Astrocyte of the hippocampus (primary cell): ENCODE data around the gene ATG16L1.

ENCODE experiments used
- DNase-seq: peaks from one replicate; pipeline ENCODE4 v3.0.0; 2011; ENCODE audit warnings: low read depth, low spot score

The ATG16L1 gene

DNA sequence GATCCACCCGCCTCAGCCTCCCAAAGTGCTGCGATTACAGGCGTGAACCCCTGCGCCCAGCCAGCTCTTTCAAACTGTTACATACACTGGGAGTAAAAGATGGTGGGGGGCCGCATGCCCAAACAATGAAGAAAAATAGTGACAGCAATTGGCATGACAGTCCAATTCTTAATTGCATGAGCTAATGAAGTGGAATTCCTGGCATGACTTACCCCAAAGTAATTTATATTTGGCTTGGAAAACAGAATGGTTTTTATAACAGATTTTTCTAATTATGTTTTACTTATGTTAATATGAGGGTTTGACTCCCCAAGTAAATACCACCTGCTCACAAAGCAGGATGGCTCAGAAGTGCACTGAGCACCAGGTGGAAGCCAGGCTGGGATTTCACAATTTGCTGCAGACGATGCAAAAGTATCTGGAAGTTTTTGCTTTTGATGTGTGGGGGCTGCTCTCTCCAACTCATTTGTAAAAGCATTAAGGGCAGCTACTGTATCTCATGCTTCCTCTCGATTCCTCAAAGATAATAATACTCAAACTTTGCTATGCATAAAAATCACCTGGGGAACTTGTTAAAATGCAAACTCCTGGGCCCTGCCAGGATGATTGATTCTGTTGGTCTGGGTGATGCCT is 24.0 kb upstream of the ATG16L1 start:
- DNase-seq, result no peak

DNA sequence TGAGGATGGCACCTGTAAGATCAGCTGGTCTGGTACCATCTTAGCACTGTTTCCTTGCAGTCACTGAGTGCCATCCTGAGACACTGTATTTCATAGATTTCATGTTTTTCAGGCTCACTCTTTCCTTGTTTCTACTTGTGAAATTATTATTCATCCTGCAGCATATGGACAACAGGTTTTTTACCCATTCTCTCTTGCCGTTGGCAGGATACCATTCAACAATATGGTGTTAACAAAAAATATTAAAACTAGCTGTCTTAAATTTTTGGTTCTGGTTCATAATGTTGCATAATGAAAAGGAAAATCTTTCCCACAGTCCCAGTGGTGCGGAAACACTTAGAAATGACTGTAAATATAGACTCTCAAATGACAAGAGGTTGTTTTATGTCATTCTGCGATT is 23.1 kb upstream of the ATG16L1 start:
- DNase-seq, result no peak

DNA sequence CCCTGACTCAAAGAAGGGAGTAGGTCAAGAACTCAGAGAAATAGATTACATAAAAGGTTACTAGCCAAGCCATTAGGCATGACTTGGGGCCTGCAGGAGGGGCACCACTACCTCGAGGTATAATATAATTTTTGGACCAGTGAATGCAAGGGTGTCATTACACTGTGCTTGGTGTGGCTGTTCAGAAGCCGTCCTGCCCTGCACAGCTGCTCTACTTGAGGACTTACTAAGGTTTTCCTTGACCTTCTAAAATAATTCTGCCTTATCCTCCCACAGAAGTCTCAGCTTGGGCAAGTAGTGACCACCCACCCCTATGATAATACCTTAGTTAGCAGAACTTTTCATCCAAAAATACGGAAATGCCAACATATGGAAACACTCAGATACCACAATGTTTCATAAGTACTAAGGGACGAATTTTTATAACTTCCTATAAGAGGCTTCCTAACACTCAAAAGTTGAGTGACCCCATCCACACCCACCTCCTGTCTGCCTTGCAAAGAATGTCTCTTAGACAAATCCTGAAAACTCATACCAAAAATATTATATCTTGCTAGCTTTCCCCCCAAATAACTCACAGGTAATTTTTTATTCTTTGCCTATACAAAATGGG is 17.7 kb upstream of the ATG16L1 start:
- DNase-seq, result no peak

DNA sequence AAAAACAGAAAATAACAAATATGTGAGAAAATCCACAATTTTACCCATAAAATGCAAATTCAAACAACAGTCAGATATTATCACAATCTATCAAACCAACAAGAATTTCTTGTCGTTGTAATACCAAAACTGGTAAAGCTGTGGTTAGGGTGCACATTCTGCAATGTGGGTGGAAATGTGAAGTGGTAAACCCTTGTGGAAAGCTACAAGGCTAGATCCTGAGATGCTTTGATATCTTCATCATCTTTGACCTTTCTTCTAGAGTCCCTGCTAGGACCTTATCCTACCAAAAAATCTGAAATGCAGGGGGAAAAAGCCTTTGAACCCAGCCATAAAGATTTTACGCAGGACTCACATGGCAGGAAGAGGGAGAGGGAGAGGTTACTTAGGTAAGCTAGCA is 17.2 kb upstream of the ATG16L1 start:
- DNase-seq, result no peak

DNA sequence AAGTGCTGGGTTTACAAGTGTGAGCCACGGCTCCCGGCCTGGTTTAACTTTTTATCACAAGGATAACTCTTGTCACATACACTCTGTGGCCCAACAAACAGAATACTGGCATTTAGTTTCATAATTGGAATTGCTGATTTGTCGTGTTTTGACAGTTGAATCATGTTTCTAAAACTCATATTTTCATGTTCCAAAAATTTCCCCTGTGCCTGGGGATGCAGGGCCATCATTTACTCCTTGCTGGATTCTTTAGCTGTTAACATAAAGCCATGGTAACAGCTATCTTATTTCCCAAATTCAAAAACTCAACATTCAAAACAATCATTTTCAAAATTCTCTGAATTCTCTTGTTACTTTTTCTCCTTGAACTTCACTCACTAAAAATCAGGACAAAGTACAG is 16.5 kb upstream of the ATG16L1 start:
- DNase-seq, result no peak

DNA sequence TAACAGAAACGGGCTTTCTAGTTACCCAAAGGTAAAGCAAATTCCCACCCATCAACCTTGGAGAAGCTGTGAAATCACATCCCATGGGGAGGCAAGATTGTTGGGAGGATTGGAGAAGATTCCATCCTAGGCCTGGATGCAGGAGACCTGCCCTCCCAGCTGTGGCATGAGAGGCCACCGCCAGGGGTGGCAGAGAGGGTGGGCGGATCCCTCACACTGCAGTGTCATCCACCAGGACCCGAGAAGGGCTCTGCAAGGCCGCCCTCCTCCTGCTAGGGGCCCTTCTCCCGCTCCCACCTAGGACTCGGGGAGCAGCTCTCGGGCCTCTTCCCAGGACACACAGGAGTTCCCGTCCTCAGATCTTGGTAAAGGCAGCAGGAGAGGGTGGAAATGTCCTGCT is 15.5 kb upstream of the ATG16L1 start:
- no peak for DNase-seq

DNA sequence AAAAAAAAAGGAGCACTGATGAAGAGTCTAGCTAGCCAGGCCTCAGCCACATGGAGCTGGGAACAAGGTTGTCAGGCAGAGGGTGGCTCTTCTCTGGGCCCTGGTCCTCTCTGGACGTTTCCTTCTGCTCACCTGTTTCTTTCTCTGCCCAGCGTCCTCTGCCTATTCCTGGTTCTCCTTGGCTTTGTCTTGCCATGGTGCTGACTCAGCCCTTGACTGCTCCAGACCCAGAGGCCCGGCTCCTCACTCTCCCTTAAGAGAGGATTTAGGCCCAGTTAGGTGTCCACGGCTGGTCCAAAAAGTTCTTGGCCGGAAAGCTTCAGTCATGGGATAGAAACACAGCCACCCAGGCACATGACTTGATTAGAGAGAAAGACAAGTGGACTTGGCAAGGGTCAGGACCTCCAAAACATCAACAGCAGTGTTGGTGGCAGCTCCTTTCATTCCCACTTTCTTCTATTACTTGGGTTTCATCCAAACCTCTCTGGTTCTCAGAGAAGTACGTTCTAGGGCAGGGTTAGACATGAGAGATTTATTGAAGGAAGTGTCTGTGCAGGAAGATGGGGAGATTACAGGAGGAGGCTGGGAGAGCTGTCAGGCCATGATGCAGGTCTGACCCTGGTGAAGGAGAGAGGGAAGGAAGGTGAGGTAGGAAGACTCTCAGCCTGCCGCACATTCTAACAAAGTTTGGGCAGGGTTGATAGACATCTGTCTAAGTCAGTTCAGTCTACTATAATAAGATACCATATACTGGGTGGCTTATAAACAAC is 14.5 kb upstream of the ATG16L1 start:
- DNase-seq, result no peak

DNA sequence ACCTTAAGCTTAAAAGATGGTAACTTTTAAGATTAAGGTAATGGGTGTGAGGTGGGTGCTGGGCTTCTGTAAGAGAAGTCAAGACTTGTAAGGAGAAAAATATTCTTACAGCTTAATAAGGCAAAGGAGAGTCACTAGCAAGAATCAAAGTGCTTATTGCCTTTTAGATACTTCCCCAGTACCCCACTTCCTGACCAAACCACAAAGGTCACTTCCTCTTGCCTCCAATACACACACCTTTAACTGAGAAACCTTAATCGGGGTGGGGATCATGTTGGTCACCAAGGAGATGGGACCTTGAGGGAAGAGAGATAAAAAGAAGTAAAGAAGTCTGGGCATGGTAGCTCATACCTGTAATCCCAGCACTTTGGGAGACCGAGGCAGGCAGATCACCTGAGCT is 10.6 kb upstream of the ATG16L1 start:
- no peak for DNase-seq

DNA sequence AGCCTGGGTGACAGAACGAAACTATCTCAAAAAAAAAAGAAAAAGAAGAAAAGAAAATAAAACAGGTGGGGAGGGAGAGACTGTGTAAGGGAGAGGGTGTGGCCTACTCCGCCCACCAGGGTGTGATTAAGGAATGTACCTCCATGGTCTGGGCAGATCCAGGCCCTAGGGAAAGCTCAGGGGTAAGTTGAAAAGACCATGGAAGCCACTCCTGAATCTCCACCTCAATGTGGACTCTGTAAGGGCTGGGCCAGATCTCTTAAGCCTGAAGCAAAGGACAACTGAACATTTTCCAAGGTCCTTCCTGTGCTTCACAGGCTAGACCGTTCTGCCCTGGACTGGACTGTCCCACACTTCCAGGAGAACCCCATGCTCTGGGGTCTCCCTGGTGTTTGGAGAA is 9.7 kb upstream of the ATG16L1 start:
- DNase-seq, result no peak

DNA sequence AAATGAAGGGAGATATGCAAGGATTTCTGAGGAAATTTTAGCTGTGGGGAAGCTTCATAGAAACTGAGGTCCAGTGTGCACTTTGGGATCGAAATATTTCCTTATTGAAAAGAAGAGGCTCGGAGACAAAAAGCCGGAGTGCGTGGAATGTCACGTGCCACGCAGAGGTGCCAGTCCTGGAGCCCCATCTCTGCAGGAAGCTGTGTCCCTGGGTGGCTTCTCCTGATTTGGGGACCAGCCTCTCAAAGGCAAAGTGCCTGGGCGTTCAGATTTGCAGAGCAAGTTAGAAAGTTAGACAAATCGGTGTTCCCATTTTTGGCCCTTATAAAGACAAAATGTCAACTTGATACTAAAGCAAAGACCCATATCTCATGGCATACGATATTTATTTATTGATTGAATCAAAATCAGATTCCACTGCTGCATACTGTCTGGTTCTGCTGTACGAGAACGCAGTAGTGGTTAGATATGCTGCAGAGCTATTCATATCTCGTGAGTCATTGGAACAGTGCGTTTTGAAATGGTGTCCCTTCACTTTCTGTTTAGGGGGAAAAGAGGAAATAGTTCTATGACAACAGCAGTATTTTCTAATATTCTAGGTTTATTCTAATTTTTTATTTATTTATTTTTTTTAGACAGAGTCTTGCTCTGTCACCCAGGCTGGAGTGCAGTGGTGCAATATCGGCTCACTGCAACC is 9.1 kb upstream of the ATG16L1 start:
- no peak for DNase-seq

DNA sequence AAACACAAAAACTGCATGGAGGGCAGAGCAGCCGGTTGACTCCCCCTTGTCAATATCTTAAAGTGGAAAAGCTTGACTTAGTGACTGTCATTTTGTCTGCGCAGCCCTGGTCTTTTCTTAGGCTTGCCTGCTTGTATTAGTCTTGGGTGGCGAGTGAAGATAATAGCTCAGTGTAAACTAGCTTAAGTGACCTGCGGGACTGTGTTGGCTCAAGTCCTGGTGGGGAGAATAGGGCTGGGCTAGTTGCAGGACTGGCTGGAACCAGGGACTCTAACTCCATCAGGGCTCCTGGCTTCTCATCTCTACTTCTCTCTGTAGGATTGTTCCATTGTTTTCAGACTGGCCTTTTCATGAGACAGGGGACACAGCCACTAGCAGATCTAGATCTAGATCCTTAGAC is 8.1 kb upstream of the ATG16L1 start:
- no peak for DNase-seq

DNA sequence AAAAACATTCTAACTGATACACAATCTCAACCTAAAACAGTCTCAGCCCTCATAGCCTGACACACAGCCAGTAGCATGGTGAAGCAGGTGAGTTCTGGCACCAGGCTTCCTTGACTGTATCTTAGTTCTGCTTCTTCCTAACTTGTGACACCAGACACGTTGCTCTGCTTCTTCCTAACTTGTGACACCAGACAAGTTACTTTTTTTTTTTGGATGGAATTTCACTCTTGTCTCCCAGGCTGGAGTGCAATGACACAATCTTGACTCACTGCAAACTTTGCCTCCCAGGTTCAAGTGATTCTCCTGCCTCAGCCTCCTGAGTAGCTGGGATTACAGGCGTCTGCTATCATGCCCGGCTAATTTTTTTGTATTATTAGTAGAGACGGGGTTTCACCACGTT is 6.7 kb upstream of the ATG16L1 start:
- DNase-seq, result no peak

DNA sequence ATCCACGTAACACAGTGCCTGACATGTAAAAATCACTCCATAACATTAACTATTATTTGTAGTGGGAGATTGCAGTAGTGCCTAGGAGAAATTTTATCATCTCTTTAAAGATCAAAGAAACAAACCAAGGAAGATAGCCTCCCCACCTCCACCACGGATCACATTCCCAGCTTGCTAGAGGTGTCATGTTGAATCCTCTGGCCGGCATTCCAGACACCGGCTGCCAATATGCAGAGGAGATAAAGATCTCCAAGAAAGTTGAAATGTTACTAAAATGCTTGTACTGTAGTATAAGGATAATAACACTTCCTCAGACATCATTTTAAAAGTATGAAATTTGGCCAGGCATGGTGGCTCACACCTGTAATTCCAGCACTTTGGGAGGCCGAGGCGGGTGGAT is 6.1 kb upstream of the ATG16L1 start:
- DNase-seq, result no peak

DNA sequence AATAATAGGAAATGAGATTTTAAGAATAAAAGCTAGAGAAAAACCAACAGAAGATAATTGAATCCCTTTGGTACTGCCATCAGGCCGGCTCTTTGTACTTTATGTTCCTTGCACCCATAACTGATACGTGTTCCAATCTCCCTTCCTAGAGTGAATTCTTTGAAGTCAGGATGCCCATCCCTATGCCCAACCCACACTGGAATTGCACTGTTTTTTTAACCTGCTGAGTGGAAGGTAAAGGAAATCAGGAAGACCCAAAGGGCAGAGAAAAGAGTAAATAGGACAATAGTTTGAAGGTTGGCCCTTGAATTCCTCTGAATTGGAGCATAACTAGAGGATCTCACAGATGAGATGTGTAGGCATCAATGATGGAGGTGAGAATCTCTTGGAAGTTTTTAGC is 4.4 kb upstream of the ATG16L1 start:
- no peak for DNase-seq

DNA sequence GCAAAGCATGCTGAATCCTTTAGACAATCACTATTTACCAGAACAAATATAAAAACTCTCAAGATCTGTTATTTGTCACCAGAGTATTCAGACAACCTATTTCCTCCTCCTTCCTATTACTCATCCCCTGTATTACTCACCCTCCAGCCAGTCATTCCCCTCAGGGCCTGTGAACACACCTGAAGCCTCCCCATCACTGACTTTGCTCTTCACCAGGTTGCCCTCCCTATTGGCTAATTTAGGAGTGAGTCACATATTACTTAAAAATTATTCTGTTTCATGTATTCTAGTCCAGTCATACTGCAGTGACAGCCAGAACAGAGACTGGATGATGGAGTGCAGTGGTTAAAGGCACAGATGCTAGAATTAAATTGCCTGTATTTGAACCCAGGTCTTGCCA is 3.7 kb upstream of the ATG16L1 start:
- DNase-seq, result peak; percentile 23

DNA sequence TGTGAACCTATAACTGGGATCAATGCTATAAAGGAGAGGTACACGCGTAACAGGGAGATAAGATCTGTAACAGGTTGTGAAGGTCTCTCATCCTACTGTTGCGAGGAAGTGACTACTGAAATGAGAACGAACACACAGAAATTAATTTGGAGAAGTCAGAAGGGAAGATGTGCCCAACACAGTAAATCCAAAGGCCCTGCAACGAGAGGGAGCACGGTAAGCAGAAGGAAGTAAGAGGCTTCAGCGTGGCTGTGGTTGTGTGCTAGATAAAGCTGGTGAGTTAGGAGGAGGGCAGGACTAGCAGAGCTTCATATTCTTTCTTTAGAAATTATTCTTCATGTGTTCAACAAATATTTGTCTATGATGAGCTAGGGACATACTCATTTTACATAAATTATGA is 2.5 kb upstream of the ATG16L1 start:
- no peak for DNase-seq

DNA sequence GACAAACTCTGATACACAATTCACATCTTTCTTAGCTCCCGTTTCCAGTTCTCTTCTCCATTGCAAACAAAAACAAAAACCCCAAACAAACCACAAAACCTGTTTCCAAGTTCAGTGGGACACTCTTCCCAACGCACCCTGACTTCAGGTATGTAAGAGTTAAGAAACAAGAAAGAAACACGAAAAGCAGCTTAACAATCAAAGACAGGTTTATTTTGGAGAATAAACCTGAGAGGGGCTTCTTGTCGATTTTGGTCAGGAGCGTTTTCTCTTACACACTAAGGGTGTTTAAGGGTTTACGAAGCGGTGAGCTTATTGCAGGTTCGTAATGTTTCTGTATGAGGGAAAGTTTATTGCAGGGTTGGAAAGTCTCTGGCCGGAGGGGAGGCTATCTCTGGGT is 905 bp upstream of the ATG16L1 start:
- no peak for DNase-seq

DNA sequence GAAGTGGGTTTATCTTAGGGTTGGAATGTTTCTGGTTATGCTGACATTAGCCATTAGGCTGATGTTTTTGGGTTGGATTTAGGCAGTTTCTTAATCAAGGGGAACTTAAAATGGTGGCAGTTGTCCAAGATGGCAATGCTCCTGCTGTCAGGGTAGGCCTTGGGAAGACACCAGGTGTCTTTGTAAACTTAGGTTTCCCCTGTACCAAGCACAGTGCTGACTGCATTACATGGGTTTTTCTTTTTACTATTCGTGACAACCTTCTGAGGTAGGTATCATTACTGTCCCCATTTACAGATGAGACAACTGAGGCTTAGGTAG is 528 bp upstream of the ATG16L1 start:
- DNase-seq, result no peak

DNA sequence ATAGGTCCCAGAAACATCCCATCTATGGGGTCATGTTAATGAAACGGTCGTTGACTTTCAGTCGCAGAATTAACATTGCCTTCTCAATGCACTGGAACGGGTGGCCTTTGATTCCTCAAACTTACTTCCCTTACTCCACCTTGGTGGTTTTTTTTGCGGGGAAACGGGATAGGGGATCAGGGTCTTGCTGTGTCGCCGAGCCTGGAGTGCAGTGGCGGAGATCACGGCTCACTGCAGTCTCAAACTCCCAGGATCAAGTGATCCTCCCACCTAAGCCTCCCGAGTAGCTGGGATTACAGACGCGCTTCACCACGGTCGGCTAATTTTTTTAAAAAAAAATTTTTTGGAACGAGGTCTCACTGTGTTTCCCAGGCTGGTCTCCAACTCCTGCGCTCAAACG is 754 bp downstream of the ATG16L1 start:
- DNase-seq, result peak; percentile 12

DNA sequence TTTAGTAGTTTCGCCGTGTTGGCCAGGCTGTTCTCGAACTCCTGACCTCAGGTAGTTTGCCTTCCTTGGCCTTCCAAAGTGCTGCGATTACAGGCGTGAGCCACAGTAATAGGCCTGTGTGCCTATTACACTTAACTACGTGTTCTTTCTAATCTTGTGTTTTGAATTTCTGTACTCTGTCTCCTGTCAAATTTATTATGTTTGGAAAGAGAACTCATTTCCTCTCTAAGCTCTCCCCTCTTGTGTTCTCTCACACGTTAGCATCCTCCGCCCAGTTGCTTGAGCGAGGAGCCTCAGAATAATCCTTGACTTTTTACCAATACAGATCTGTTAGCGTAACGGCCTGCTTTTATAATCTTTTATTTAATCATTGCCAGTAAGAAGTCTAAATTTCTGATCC is 3.7 kb downstream of the ATG16L1 start:
- no peak for DNase-seq

DNA sequence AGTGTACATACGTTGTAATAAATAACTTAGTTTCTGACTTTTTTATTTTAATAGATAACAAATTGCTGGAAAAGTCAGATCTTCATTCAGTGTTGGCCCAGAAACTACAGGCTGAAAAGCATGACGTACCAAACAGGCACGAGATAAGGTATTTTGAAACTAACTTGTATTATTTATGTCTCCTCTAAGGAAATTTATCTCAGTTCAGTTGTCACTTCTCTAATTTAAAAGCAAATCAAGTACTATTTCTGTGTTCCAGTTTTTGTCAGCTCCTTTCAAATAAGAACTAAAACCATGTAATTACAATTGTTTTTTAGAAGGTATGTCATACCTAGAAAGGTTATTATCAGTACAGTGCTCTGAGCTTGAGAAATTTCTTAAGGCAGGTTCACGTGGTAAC is 4.6 kb downstream of the ATG16L1 start:
- no peak for DNase-seq

DNA sequence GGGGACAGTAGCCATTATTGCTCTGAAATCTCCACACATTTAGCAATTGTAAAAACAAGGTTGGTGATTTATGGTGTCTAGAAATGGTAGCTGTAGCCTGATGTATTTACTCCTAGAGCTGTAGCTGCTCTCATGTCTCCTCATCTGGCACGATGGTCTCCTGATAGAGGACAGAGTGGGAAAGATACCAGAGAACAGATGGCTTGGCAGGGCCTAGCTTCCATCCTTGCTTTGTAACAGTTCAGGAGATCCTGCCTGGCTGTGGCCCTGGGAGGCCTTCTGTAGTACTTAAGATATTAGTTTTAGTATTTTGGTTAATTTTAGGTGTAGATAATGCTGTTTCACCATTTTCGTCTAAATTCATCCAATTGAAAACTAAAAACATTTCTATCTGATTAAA is 6.7 kb downstream of the ATG16L1 start:
- DNase-seq, result no peak

DNA sequence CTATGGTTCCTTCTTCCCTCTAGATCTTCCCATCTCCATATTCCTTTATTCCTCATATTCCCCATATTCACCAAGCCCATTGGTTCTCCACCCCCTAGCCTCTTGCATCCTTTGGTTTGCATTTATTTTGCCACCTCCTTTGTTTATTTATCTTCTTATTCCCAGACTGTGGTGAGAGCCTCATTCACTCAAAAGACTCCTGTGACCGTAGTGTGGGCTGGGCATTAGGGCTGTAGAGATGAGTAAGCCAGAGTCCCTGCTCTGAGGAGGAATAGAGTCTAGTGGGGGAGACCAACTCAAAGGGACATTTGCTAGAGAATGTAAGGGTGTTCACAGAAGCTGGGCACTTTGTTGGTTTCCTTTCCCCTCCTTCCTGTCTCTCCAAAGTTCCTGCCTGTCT is 8.3 kb downstream of the ATG16L1 start:
- peak; percentile 57 for DNase-seq
